Measurements from ENCODE around the gene MSANTD4. TPM values are rescaled to one million over a fixed set of nuclear protein-coding genes. Genes with fewer than 3 reads are reported as not detected.

The MSANTD4 gene
- total RNA-seq, 4 donors from 2014 or later = 2.2 to 13.3 (median 10.2) TPM

- no peak overlapping the region for H3K4me3 ChIP-seq
- no peak for DNase-seq
- intact Hi-C loops (cut with DNase I; ENCODE audit: low total_unique reads) (no loop called here), in situ Hi-C loops (cut with MboI; ENCODE audit: low pct_ligation_motif_present in 1 of 4, low pct_unique_long_range_greater_than_20kb in 1 of 4, low sequenced_read_pairs in 3 of 4) (no loop called here)
- no peak overlapping the region for H3K27ac ChIP-seq
- peaks cover 0 to 3% (median 0%) of the 10 kb centered on the region in 4 donors for H3K4me1 ChIP-seq
- 88 to 89% methylated on average over 4 of the region's 4 CpGs for WGBS, 2 donors (ENCODE audit: low coverage in 1 of 2)
- H3K9me3 ChIP-seq = peaks cover 8 to 11% of the 10 kb centered on the region in 2 donors
- H3K36me3 ChIP-seq = peaks cover 0 to 5% (median 1%) of the 10 kb centered on the region in 4 donors
- TF ChIP-seq POLR2A (IDR thresholded peaks at IDR 0.05) (no peak), EP300 (IDR thresholded peaks at IDR 0.05; ENCODE audit: low read depth) (no peak), POLR2AphosphoS5 (IDR thresholded peaks at IDR 0.05) (no peak)
- TF ChIP-seq, protein P1, sequence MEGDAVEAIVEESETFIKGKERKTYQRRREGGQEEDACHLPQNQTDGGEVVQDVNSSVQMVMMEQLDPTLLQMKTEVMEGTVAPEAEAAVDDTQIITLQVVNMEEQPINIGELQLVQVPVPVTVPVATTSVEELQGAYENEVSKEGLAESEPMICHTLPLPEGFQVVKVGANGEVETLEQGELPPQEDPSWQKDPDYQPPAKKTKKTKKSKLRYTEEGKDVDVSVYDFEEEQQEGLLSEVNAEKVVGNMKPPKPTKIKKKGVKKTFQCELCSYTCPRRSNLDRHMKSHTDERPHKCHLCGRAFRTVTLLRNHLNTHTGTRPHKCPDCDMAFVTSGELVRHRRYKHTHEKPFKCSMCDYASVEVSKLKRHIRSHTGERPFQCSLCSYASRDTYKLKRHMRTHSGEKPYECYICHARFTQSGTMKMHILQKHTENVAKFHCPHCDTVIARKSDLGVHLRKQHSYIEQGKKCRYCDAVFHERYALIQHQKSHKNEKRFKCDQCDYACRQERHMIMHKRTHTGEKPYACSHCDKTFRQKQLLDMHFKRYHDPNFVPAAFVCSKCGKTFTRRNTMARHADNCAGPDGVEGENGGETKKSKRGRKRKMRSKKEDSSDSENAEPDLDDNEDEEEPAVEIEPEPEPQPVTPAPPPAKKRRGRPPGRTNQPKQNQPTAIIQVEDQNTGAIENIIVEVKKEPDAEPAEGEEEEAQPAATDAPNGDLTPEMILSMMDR (IDR thresholded peaks at IDR 0.05) = no peak
- no peaks in the 10 kb centered on the region for H3K27me3 ChIP-seq
Observed at GRCh38 chr11:106001304-106002012, 20.6 kb downstream of the MSANTD4 start.

DNA sequence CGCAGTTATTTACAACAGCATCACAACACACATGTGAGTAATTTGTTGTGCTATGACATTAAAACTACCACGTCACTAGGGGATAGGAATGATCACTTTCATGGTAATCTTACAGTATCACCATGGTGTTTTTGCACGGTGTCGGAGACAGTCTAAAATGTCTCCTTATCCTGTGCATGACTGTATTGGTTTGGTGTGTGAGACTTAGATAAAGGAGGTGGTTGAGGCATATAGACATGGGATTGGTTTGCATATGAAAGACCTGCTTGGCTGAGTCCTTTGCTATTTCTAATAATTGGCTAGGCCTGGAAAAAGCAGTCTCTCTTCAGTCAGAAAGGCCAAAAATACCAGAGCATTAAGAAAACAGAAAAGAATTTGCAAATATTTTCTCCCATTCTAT lies 30.2 kb downstream of the MSANTD4 start:
- Histone ChIP-seq H3K4me1 (no peaks in the 10 kb centered on the region), H3K9me3 (no peaks in the 10 kb centered on the region), H3K27ac (no peak overlapping the region), H3K36me3 (peaks cover 0 to 15% (median 0%) of the 10 kb centered on the region in 4 donors), H3K4me3 (no peak overlapping the region), H3K27me3 (no peaks in the 10 kb centered on the region)
- in situ Hi-C loops (cut with MboI; ENCODE audit: low pct_ligation_motif_present in 1 of 4, low pct_unique_long_range_greater_than_20kb in 1 of 4, low sequenced_read_pairs in 3 of 4) = no loop called here
- WGBS, 2 donors (ENCODE audit: low coverage in 1 of 2) = 95 to 100% methylated on average over 3 to 4 of the region's 4 CpGs
- TF ChIP-seq, protein P1 (IDR thresholded peaks at IDR 0.05) = no peak
- intact Hi-C loops (cut with DNase I; ENCODE audit: low total_unique reads) = no loop called here
- no peak for DNase-seq

DNA sequence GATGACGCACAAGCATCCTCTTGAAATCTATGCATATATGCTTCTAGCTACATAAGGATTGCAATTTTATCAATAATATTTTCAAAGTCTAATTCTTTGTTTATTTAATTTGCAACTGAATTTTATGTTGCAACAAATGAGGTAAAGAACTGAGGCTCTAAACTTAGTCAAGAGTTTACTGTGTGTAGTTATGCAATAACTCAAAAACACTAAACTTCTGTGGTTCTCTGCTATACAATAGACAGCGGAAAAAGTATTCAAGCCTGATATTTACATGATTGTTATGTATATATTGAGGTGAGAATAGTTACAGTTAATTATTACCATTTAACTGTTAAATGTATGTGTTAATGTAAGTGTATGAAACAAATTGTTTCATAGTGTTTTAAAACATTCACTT lies 32.9 kb downstream of the MSANTD4 start:
- Histone ChIP-seq H3K27me3 (no peaks in the 10 kb centered on the region), H3K27ac (no peak overlapping the region), H3K36me3 (peaks cover 0 to 4% (median 0%) of the 10 kb centered on the region in 4 donors), H3K4me3 (no peak overlapping the region), H3K9me3 (no peaks in the 10 kb centered on the region), H3K4me1 (no peaks in the 10 kb centered on the region)
- DNase-seq = no peak
- in situ Hi-C loops (cut with MboI; ENCODE audit: low pct_ligation_motif_present in 1 of 4, low pct_unique_long_range_greater_than_20kb in 1 of 4, low sequenced_read_pairs in 3 of 4) (no loop called here), intact Hi-C loops (cut with DNase I; ENCODE audit: low total_unique reads) (no loop called here)
- 89 to 94% methylated on average over 2 of the region's 2 CpGs for WGBS, 2 donors (ENCODE audit: low coverage in 1 of 2)
- TF ChIP-seq EP300 (IDR thresholded peaks at IDR 0.05; ENCODE audit: low read depth) (no peak), POLR2AphosphoS5 (IDR thresholded peaks at IDR 0.05) (no peak), POLR2A (IDR thresholded peaks at IDR 0.05) (no peak)
- TF ChIP-seq, protein P1 (IDR thresholded peaks at IDR 0.05) = no peak

- DNase-seq = no peak
- TF ChIP-seq, protein P1 (IDR thresholded peaks at IDR 0.05) = no peak
- no peak for TF ChIP-seq POLR2AphosphoS5 (IDR thresholded peaks at IDR 0.05)
- no peak for TF ChIP-seq EP300 (IDR thresholded peaks at IDR 0.05; ENCODE audit: low read depth)
- TF ChIP-seq POLR2A (IDR thresholded peaks at IDR 0.05) = no peak
- H3K36me3 ChIP-seq = no peaks in the 10 kb centered on the region
- in situ Hi-C loops (cut with MboI; ENCODE audit: low pct_ligation_motif_present in 1 of 4, low pct_unique_long_range_greater_than_20kb in 1 of 4, low sequenced_read_pairs in 3 of 4) = no loop called here
- H3K27me3 ChIP-seq = no peaks in the 10 kb centered on the region
- WGBS, 2 donors (ENCODE audit: low coverage in 1 of 2) = 92 to 94% methylated on average over 3 of the region's 3 CpGs
- no peak overlapping the region for H3K4me3 ChIP-seq
- no peaks in the 10 kb centered on the region for H3K9me3 ChIP-seq
- H3K27ac ChIP-seq = no peak overlapping the region
- intact Hi-C loops (cut with DNase I; ENCODE audit: low total_unique reads) = no loop called here
- no peaks in the 10 kb centered on the region for H3K4me1 ChIP-seq
Observed at GRCh38 chr11:105988197-105988596, 33.8 kb downstream of the MSANTD4 start.

Data from transverse colon (tissue), 4 donors.